Measurements from ENCODE around the gene FAM193B. TPM values are rescaled to one million over a fixed set of nuclear protein-coding genes. Genes with fewer than 3 reads are reported as not detected.

Gene FAM193B
- total and polyA plus RNA-seq, 2 donors: 41.7 to 527 TPM

DNA sequence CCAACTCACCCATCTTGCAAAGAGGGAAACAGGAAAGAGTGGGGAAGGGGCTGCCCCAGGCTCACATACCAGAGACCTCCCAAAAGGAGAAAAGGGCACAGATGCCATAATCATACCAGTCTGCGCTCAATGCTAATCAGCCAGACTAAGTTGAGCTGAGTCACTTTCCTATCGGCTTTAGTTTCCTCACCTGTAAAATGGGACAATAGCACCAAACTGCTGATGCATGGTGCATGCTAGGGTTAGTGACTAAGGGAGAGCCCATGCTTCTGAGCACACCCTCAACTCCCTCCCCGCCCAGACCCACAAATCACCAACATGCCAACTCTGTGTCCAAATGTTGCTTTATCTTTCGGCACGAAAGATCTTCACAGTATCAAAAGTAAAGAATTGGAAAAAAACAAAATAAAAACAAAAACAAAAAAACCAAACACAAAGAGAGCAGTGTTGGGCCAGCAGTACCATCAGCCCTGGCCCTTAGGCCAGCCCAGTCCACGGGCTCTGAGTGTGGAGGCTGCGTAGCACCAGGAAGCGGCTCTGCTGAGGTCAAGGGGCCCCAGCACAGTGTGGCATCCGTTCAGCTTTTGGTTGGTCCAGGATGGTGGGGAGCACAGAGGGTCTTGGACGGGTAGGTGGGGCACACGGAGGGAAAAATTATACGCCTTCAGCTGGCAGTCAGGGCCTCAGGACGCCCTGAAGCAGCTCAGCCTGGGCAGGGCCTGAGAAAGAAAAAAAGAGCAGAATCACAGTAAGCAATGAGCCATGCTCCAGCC is 34.7 kb downstream of the FAM193B start:
- H3K4me1 ChIP-seq (ENCODE audit: control insufficient read depth in 2 of 2, insufficient read depth in 2 of 2, low read length in 2 of 2): peaks cover 11% of the 10 kb centered on the region in 2 donors
- H3K9me3 ChIP-seq (ENCODE audit: control insufficient read depth in 2 of 2, insufficient read depth in 1 of 2, low read length in 1 of 2): no peaks in the 10 kb centered on the region
- H3K36me3 ChIP-seq (ENCODE audit: control insufficient read depth in 2 of 2, insufficient read depth in 2 of 2, low read length in 1 of 2): peaks cover 56% of the 10 kb centered on the region in 2 donors
- H3K4me3 ChIP-seq (ENCODE audit: low read length in 2 of 2): no peak overlapping the region
- H3K27me3 ChIP-seq (ENCODE audit: control insufficient read depth in 2 of 2, insufficient read depth in 1 of 2, low read length in 1 of 2): no peaks in the 10 kb centered on the region
- WGBS: 98% methylated on average over 13 of the region's 13 CpGs
- H3K27ac ChIP-seq (ENCODE audit: low read depth in 1 of 2, low read length in 1 of 2): no peak overlapping the region
- DNase-seq (ENCODE audit: low read depth in 6 of 9, low spot score in 9 of 9): no peak

DNA sequence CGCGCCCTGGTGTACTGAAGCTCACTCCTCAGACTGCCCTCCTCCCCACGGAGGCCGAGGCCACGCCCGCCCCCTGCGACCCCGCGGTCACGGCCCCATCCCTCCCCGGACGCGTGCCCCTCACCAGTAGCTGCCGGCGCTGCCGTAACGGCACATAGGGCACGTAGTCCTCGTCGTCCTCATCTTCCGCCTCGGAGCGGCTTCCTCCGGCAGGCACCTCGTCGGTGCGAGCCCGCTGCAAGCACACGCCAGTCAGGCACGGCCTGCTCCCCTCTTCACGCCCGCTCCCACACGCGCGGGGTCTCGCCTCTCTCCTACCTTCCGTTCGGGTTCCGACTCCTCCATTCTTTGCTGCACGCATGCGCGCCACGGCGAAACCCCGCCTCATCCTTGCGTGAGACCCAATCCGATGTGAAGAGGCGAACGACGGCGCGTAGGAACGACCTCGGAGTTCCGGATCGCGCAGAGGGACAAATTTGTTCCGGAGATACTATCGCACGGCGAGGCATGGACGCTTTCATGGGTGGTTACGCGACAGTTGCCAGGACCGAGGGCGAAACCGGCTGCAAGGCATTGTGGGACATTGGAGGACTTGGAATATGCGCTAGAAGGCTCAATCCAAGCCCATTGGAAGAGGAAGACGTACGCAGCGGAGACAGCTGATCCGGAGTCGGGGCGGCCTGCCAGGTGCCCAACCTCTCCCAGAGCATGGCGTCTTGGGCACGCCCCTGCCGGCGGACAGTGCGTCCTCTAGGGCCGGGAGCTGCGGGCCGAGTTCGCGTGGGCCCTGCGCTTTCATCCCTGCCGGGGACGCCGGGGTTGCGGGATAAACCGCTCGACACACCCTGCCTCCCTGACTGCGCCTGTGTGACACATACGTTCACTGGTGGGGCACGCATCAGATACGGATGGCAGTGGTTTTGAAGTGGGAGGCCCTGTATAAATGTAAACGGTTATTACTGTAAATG is 37.5 kb downstream of the FAM193B start, which contains the start of gene DDX41:
Gene DDX41 (minus strand): TSS at position 361 of the 968 bp plus-strand sequence. CDS start 16 bp downstream, at position 345.
- Histone ChIP-seq H3K36me3 (ENCODE audit: control insufficient read depth in 2 of 2, insufficient read depth in 2 of 2, low read length in 1 of 2) (peaks cover 66% of the 10 kb centered on the region in 2 donors), H3K4me3 (ENCODE audit: low read length in 2 of 2) (peak within 1 kb of the TSS; percentile 64 to 84), H3K4me1 (ENCODE audit: control insufficient read depth in 2 of 2, insufficient read depth in 2 of 2, low read length in 2 of 2) (peaks cover 11% of the 10 kb centered on the region in 2 donors), H3K27me3 (ENCODE audit: control insufficient read depth in 2 of 2, insufficient read depth in 1 of 2, low read length in 1 of 2) (no peaks in the 10 kb centered on the region), H3K9me3 (ENCODE audit: control insufficient read depth in 2 of 2, insufficient read depth in 1 of 2, low read length in 1 of 2) (no peaks in the 10 kb centered on the region), H3K27ac (ENCODE audit: low read depth in 1 of 2, low read length in 1 of 2) (peak within 1 kb of the TSS; percentile 75 to 83)
- peak; percentile 93 to 98 (median 95) for DNase-seq (ENCODE audit: low read depth in 6 of 9, low spot score in 9 of 9)
- WGBS: under 1% methylated on average over 96 of the region's 96 CpGs

DNA sequence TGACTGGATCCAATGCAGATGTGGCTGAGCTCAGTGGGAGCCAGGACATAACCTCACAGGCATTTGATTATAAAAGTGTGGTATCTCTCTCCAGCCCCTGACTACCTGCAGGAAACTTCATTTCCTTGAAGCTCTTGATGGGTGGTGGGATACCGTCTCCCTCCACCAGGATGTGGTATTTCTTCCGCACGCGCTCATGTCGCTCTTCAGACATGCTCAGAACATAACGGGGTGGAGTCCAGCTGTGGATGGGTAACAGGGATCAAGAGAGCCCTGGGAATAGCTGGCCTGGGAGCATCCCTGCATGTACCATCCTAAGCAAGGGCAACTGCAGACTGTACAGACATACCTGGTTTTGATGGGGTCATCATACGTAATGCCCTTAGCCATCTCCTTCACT is 38.8 kb downstream of the FAM193B start:
- no peak overlapping the region for H3K27ac ChIP-seq (ENCODE audit: low read depth in 1 of 2, low read length in 1 of 2)
- no peaks in the 10 kb centered on the region for H3K27me3 ChIP-seq (ENCODE audit: control insufficient read depth in 2 of 2, insufficient read depth in 1 of 2, low read length in 1 of 2)
- no peak for DNase-seq (ENCODE audit: low read depth in 6 of 9, low spot score in 9 of 9)
- peaks cover 65 to 66% of the 10 kb centered on the region in 2 donors for H3K36me3 ChIP-seq (ENCODE audit: control insufficient read depth in 2 of 2, insufficient read depth in 2 of 2, low read length in 1 of 2)
- no peaks in the 10 kb centered on the region for H3K9me3 ChIP-seq (ENCODE audit: control insufficient read depth in 2 of 2, insufficient read depth in 1 of 2, low read length in 1 of 2)
- peak overlapping the region; percentile 64 to 84 for H3K4me3 ChIP-seq (ENCODE audit: low read length in 2 of 2)
- WGBS: 88% methylated on average over 7 of the region's 7 CpGs
- H3K4me1 ChIP-seq (ENCODE audit: control insufficient read depth in 2 of 2, insufficient read depth in 2 of 2, low read length in 2 of 2): peaks cover 11 to 15% of the 10 kb centered on the region in 2 donors

DNA sequence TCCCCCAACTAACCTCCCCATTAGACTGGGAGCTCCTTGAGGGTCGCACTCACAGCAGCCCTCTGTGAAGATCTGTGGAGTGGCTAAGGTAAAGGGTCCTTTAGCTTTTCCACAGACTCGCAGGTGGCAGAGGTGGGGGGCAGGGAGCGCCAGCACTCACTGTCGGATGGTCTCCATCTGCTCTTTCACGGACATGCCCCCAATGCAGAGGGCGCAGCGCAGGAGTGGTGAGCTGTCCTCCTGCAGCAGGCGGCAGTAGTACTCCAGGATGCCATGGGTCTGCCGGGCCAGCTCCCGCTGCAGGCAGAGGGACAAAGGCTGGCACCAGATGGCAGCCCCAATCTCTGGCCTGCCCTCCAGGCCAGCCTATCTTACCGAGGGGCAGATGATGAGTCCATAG is 39.8 kb downstream of the FAM193B start:
- H3K4me1 ChIP-seq (ENCODE audit: control insufficient read depth in 2 of 2, insufficient read depth in 2 of 2, low read length in 2 of 2): peaks cover 18 to 25% of the 10 kb centered on the region in 2 donors
- WGBS: over 99% methylated on average over 11 of the region's 11 CpGs

DNA sequence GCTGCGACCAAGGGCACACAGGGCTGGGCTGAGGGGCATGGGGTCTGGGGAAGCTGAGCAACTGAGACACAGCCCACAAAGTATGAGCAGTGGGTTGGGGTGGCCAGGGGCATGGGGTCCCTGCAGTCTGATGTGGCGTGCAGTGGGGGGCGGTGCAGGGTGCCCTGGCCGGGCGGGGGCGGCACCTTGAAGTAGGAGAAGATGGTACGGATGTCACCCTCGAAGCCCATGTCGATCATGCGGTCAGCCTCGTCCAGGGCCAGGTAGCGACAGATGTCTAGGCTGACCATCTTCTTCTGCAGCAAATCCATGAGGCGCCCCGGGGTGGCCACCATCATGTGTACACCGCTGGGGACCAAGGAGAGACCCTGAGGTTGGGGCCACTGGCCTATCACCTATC is 40.9 kb downstream of the FAM193B start:
- Histone ChIP-seq H3K36me3 (ENCODE audit: control insufficient read depth in 2 of 2, insufficient read depth in 2 of 2, low read length in 1 of 2) (peaks cover 51 to 58% of the 10 kb centered on the region in 2 donors), H3K27me3 (ENCODE audit: control insufficient read depth in 2 of 2, insufficient read depth in 1 of 2, low read length in 1 of 2) (no peaks in the 10 kb centered on the region), H3K9me3 (ENCODE audit: control insufficient read depth in 2 of 2, insufficient read depth in 1 of 2, low read length in 1 of 2) (peaks cover 0 to 3% of the 10 kb centered on the region in 2 donors), H3K4me3 (ENCODE audit: low read length in 2 of 2) (no peak overlapping the region), H3K4me1 (ENCODE audit: control insufficient read depth in 2 of 2, insufficient read depth in 2 of 2, low read length in 2 of 2) (peaks cover 28 to 36% of the 10 kb centered on the region in 2 donors), H3K27ac (ENCODE audit: low read depth in 1 of 2, low read length in 1 of 2) (no peak overlapping the region)
- 99% methylated on average over 15 of the region's 15 CpGs for WGBS
- no peak for DNase-seq (ENCODE audit: low read depth in 6 of 9, low spot score in 9 of 9)

More for the DNA sequence above, 39.8 kb downstream of the FAM193B start:
- no peaks in the 10 kb centered on the region for H3K27me3 ChIP-seq (ENCODE audit: control insufficient read depth in 2 of 2, insufficient read depth in 1 of 2, low read length in 1 of 2)
- no peak overlapping the region for H3K27ac ChIP-seq (ENCODE audit: low read depth in 1 of 2, low read length in 1 of 2)
- no peaks in the 10 kb centered on the region for H3K9me3 ChIP-seq (ENCODE audit: control insufficient read depth in 2 of 2, insufficient read depth in 1 of 2, low read length in 1 of 2)
- no peak overlapping the region for H3K4me3 ChIP-seq (ENCODE audit: low read length in 2 of 2)
- peaks cover 55 to 63% of the 10 kb centered on the region in 2 donors for H3K36me3 ChIP-seq (ENCODE audit: control insufficient read depth in 2 of 2, insufficient read depth in 2 of 2, low read length in 1 of 2)
- DNase-seq (ENCODE audit: low read depth in 6 of 9, low spot score in 9 of 9): no peak

DNA sequence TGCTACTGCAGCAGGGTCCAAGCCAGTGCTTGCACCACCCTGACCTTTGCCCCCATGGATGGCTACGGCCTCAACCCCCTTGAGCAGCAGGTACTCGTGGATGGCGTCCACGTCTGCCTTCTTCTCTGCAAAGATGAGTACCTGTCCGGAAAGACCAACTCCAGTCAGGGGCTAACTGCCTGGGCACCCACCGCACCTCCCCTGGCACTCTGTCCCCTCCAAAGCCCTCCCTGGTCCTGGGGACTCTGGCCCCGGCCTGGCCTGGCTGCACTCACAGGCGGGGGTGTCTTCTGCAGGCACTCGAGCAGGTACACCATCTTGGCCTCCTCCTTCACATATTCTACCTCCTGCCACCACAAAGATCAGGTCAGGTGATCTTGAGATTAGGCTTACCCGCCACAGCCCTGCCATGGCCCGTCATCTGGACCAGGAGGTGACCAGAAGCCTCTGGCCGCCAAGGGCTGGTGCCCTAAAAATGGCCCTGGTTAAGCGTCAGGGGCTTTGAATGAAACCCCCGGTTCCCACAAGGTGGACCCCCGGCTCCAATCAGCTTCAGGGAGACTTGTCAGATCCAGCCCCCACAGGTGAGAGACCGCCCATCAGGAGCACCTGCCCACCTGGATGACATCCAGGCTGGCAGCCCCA is 41.5 kb downstream of the FAM193B start:
- WGBS: 97% methylated on average over 16 of the region's 16 CpGs
- Histone ChIP-seq H3K27ac (ENCODE audit: low read depth in 1 of 2, low read length in 1 of 2) (no peak overlapping the region), H3K9me3 (ENCODE audit: control insufficient read depth in 2 of 2, insufficient read depth in 1 of 2, low read length in 1 of 2) (peaks cover 0 to 3% of the 10 kb centered on the region in 2 donors), H3K4me1 (ENCODE audit: control insufficient read depth in 2 of 2, insufficient read depth in 2 of 2, low read length in 2 of 2) (peaks cover 28 to 42% of the 10 kb centered on the region in 2 donors), H3K36me3 (ENCODE audit: control insufficient read depth in 2 of 2, insufficient read depth in 2 of 2, low read length in 1 of 2) (peaks cover 51 to 58% of the 10 kb centered on the region in 2 donors), H3K4me3 (ENCODE audit: low read length in 2 of 2) (no peak overlapping the region), H3K27me3 (ENCODE audit: control insufficient read depth in 2 of 2, insufficient read depth in 1 of 2, low read length in 1 of 2) (no peaks in the 10 kb centered on the region)
- DNase-seq (ENCODE audit: low read depth in 6 of 9, low spot score in 9 of 9): no peak

DNA sequence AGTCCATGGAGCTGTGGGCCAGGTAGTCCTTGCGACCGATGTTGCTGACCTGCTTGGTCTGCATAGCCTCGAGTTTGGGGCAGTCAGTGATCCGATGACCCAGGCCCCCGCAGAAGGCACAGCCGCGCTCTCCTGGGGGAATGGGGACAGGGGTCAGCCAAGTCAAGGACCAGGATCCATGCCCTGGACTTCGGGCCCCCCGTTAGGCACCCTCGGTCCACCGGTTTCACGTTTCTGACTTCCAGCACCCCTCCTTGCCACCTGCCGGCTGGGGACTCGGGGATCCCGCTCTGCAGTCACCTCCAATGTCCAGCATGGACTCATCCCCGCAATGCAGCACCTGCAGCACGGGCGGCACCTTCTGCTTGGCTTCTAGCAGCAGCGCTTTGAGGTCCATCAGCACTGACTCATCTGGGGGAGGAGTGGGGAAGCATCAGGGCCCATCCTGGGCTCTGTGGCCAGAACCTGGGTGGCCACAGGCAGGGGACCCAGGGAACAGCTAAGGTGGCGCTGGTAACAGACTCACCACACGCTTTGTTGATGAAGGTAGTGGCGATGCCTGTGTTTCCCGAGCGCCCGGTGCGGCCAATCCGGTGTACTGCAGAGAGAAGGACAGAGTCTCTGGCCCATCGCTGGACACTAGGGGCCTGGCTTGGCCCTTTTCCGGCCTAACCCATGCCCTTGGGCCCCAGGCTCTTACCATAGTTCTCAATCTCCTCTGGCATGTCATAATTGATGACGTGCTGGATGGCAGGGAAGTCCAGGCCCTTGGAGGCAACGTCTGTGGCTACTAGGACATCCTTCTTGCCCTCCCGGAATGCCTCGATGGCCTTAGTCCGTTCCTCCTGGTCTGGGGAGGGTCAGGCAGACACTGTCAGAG is 42.3 kb downstream of the FAM193B start:
- H3K9me3 ChIP-seq (ENCODE audit: control insufficient read depth in 2 of 2, insufficient read depth in 1 of 2, low read length in 1 of 2): peaks cover 0 to 3% of the 10 kb centered on the region in 2 donors
- 98% methylated on average over 34 of the region's 34 CpGs for WGBS
- peaks cover 51 to 58% of the 10 kb centered on the region in 2 donors for H3K36me3 ChIP-seq (ENCODE audit: control insufficient read depth in 2 of 2, insufficient read depth in 2 of 2, low read length in 1 of 2)
- no peak overlapping the region for H3K27ac ChIP-seq (ENCODE audit: low read depth in 1 of 2, low read length in 1 of 2)
- no peak overlapping the region for H3K4me3 ChIP-seq (ENCODE audit: low read length in 2 of 2)
- peaks cover 28 to 46% of the 10 kb centered on the region in 2 donors for H3K4me1 ChIP-seq (ENCODE audit: control insufficient read depth in 2 of 2, insufficient read depth in 2 of 2, low read length in 2 of 2)
- no peak for DNase-seq (ENCODE audit: low read depth in 6 of 9, low spot score in 9 of 9)
- no peaks in the 10 kb centered on the region for H3K27me3 ChIP-seq (ENCODE audit: control insufficient read depth in 2 of 2, insufficient read depth in 1 of 2, low read length in 1 of 2)

DNA sequence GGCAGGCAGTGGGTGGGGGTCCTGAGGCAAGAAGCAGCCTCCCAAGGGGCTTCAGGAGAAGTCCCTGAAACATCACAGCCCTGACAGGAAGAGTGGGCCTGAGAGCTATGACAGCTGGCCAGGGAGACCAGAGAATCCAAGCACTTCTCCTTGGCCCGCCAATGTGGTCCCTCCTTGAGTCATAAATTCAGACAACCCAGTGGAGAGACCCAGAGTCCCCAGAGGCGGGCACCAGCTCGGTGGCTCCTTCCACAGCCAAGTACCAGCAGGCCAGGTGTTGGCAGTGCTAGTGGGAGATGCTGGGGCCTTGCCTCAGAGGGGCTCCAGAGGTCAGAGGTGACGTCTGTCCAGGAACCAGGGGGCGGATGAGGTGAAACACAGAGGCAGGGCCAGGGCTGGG is 43.2 kb downstream of the FAM193B start:
- Histone ChIP-seq H3K4me3 (ENCODE audit: low read length in 2 of 2) (no peak overlapping the region), H3K27ac (ENCODE audit: low read depth in 1 of 2, low read length in 1 of 2) (peak overlapping the region; percentile 1 to 25), H3K36me3 (ENCODE audit: control insufficient read depth in 2 of 2, insufficient read depth in 2 of 2, low read length in 1 of 2) (peaks cover 51 to 58% of the 10 kb centered on the region in 2 donors), H3K27me3 (ENCODE audit: control insufficient read depth in 2 of 2, insufficient read depth in 1 of 2, low read length in 1 of 2) (no peaks in the 10 kb centered on the region), H3K4me1 (ENCODE audit: control insufficient read depth in 2 of 2, insufficient read depth in 2 of 2, low read length in 2 of 2) (peaks cover 27 to 44% of the 10 kb centered on the region in 2 donors), H3K9me3 (ENCODE audit: control insufficient read depth in 2 of 2, insufficient read depth in 1 of 2, low read length in 1 of 2) (peaks cover 0 to 3% of the 10 kb centered on the region in 2 donors)
- 96% methylated on average over 5 of the region's 5 CpGs for WGBS
- no peak for DNase-seq (ENCODE audit: low read depth in 6 of 9, low spot score in 9 of 9)
